SK-N-SH treated with all-trans-retinoic acid at 6 μM for 48 hours (cell line): ENCODE measurements around the gene TWIST2.

Source experiments
- ARNTL ChIP-seq: fragments of 450-650 bp; formaldehyde crosslinking; IDR thresholded peaks from 2 replicates; pipeline ENCODE4 v1.5.0; 2020; ENCODE audit warnings: low read depth, mild to moderate bottlenecking, moderate library complexity, borderline replicate concordance
- GLIS3 ChIP-seq: fragments of 250-450 bp; sonication (Bioruptor Pico); IDR thresholded peaks from 2 replicates; pipeline ENCODE4 v1.5.0; 2020; ENCODE audit warnings: mild to moderate bottlenecking, moderate library complexity
- PATZ1 ChIP-seq: fragments of 250-450 bp; sonication (Bioruptor Pico); IDR thresholded peaks from 2 replicates; pipeline ENCODE4 v1.8.0; 2020; ENCODE audit warnings: mild to moderate bottlenecking, moderate library complexity, borderline replicate concordance
- POU6F1 ChIP-seq: fragments of 250-450 bp; sonication (Bioruptor Pico); IDR thresholded peaks from 2 replicates; pipeline ENCODE4 v1.8.0; 2021; ENCODE audit warnings: low read depth, mild to moderate bottlenecking, moderate library complexity, borderline replicate concordance
- PPARA ChIP-seq: fragments of 250-450 bp; sonication (Bioruptor Pico); IDR thresholded peaks from 2 replicates; pipeline ENCODE4 v1.5.0; 2020; ENCODE audit warnings: mild to moderate bottlenecking, borderline replicate concordance
- RARB ChIP-seq: fragments of 250-450 bp; sonication (Bioruptor Pico); IDR thresholded peaks from 2 replicates; pipeline ENCODE4 v1.8.0; 2021; ENCODE audit warnings: mild to moderate bottlenecking, moderate library complexity
- SNAI2 ChIP-seq: fragments of 250-450 bp; sonication (Bioruptor Pico); IDR thresholded peaks from 2 replicates; pipeline ENCODE4 v1.5.0; 2020; ENCODE audit warnings: mild to moderate bottlenecking, moderate library complexity
- TCF4 ChIP-seq: fragments of 250-450 bp; sonication (Bioruptor Pico); IDR thresholded peaks from 2 replicates; pipeline ENCODE4 v1.8.0; 2021; ENCODE audit warnings: mild to moderate bottlenecking, moderate library complexity, borderline replicate concordance
- ZC3H10 ChIP-seq: fragments of 250-450 bp; sonication (Bioruptor Pico); IDR thresholded peaks from 2 replicates; pipeline ENCODE4 v1.5.1; 2021; ENCODE audit warnings: mild to moderate bottlenecking, moderate library complexity
- ZFP3 ChIP-seq: fragments of 250-450 bp; sonication (Bioruptor Pico); IDR thresholded peaks from 2 replicates; pipeline ENCODE4 v1.5.0; 2020; ENCODE audit warnings: mild to moderate bottlenecking, moderate library complexity
- ZFP30 ChIP-seq: fragments of 450-650 bp; formaldehyde crosslinking; IDR thresholded peaks from 2 replicates; pipeline ENCODE4 v1.5.0; 2022; ENCODE audit warnings: mild to moderate bottlenecking, moderate library complexity

- TF ChIP-seq ARNTL (no peak), PATZ1 (CRISPR knock-in tag) (no peak), POU6F1 (no peak), PPARA (CRISPR knock-in tag) (no peak), RARB (CRISPR knock-in tag) (no peak), TCF4 (CRISPR knock-in tag) (no peak), ZC3H10 (no peak), ZFP30 (CRISPR knock-in tag) (no peak), ZFP3 (CRISPR knock-in tag) (no peak), SNAI2 (CRISPR knock-in tag) (no peak), GLIS3 (CRISPR knock-in tag) (no peak)
These were observed 71.4 kb downstream of the TWIST2 start for GRCh38 chr2:238919307-238919706.
